Measurements from ENCODE around the gene MORC1. TPM values are rescaled to one million over a fixed set of nuclear protein-coding genes. Genes with fewer than 3 reads are reported as not detected.

The MORC1 gene
- total RNA-seq, 2 experiments from 2014 or later: not detected

GRCh38 chr3:108985844-108986243 is 132.1 kb downstream of the MORC1 start:
- DNase-seq (no peak), ATAC-seq (ENCODE audit: poor library complexity) (no peak)
- intact Hi-C loops (cut with DNase I, micrococcal nuclease): no loop called here
- Histone ChIP-seq H3K4me3 (ENCODE audit: low read length) (no peak overlapping the region), H3K27me3 (ENCODE audit: control insufficient read depth in 1 of 2, insufficient read depth in 2 of 2, low read length in 2 of 2) (peaks cover 0 to 6% of the 10 kb centered on the region in 2 experiments), H3K9me3 (ENCODE audit: control insufficient read depth in 1 of 2, insufficient read depth in 1 of 2, low read length in 2 of 2) (no peaks in the 10 kb centered on the region), H3K27ac (ENCODE audit: low read depth in 1 of 2, low read length in 2 of 2) (no peak overlapping the region), H3K36me3 (ENCODE audit: insufficient read depth, low read length) (no peaks in the 10 kb centered on the region), H3K4me1 (ENCODE audit: insufficient read depth, low read length) (no peaks in the 10 kb centered on the region)
- H3K27ac Mint-ChIP-seq: no peak overlapping the region
- no peaks in the 10 kb centered on the region for H3K36me3 Mint-ChIP-seq (ENCODE audit: low read depth)
- no peak for TF ChIP-seq CTCF (IDR thresholded peaks at IDR 0.05)
- peaks cover 2% of the 10 kb centered on the region for H3K9me3 Mint-ChIP-seq
- H3K4me3 Mint-ChIP-seq: no peak overlapping the region
- ChIA-PET POLR2A (no interaction called here), CTCF (no interaction called here)
- H3K27me3 Mint-ChIP-seq: peaks cover 15% of the 10 kb centered on the region
- H3K4me1 Mint-ChIP-seq (ENCODE audit: low read depth): no peaks in the 10 kb centered on the region

GRCh38 chr3:108983051-108983450 is 134.9 kb downstream of the MORC1 start:
- no peaks in the 10 kb centered on the region for H3K4me1 Mint-ChIP-seq (ENCODE audit: low read depth)

GRCh38 chr3:108976058-108976457 is 141.9 kb downstream of the MORC1 start:
- H3K36me3 Mint-ChIP-seq (ENCODE audit: low read depth): no peaks in the 10 kb centered on the region
- no peak overlapping the region for H3K27ac Mint-ChIP-seq
- Histone ChIP-seq H3K4me1 (ENCODE audit: insufficient read depth, low read length) (no peaks in the 10 kb centered on the region), H3K9me3 (ENCODE audit: control insufficient read depth in 1 of 2, insufficient read depth in 1 of 2, low read length in 2 of 2) (no peaks in the 10 kb centered on the region), H3K4me3 (ENCODE audit: low read length) (no peak overlapping the region), H3K27me3 (ENCODE audit: control insufficient read depth in 1 of 2, insufficient read depth in 2 of 2, low read length in 2 of 2) (no peaks in the 10 kb centered on the region), H3K27ac (ENCODE audit: low read depth in 1 of 2, low read length in 2 of 2) (no peak overlapping the region), H3K36me3 (ENCODE audit: insufficient read depth, low read length) (no peaks in the 10 kb centered on the region)
- no peak overlapping the region for H3K4me3 Mint-ChIP-seq
- no peaks in the 10 kb centered on the region for H3K27me3 Mint-ChIP-seq
- DNase-seq (no peak), ATAC-seq (ENCODE audit: poor library complexity) (no peak)
- no peak for TF ChIP-seq CTCF (IDR thresholded peaks at IDR 0.05)
- H3K9me3 Mint-ChIP-seq: no peaks in the 10 kb centered on the region
- CTCF ChIA-PET: no interaction called here
- POLR2A ChIA-PET: no interaction called here
- no peaks in the 10 kb centered on the region for H3K4me1 Mint-ChIP-seq (ENCODE audit: low read depth)
- intact Hi-C loops (cut with DNase I, micrococcal nuclease): no loop called here

More at GRCh38 chr3:108983051-108983450, 134.9 kb downstream of the MORC1 start:
- Mint-ChIP-seq H3K9me3 (no peaks in the 10 kb centered on the region), H3K27me3 (peaks cover 11% of the 10 kb centered on the region), H3K27ac (no peak overlapping the region), H3K4me3 (no peak overlapping the region), H3K36me3 (ENCODE audit: low read depth) (no peaks in the 10 kb centered on the region)
- TF ChIP-seq CTCF (IDR thresholded peaks at IDR 0.05): no peak
- ChIA-PET POLR2A (no interaction called here), CTCF (no interaction called here)
- H3K27me3 ChIP-seq (ENCODE audit: control insufficient read depth in 1 of 2, insufficient read depth in 2 of 2, low read length in 2 of 2): peaks cover 0 to 6% of the 10 kb centered on the region in 2 experiments
- H3K27ac ChIP-seq (ENCODE audit: low read depth in 1 of 2, low read length in 2 of 2): no peak overlapping the region
- no peaks in the 10 kb centered on the region for H3K4me1 ChIP-seq (ENCODE audit: insufficient read depth, low read length)
- no peak overlapping the region for H3K4me3 ChIP-seq (ENCODE audit: low read length)
- ATAC-seq (ENCODE audit: poor library complexity): no peak
- DNase-seq: no peak
- H3K9me3 ChIP-seq (ENCODE audit: control insufficient read depth in 1 of 2, insufficient read depth in 1 of 2, low read length in 2 of 2): no peaks in the 10 kb centered on the region
- intact Hi-C loops (cut with DNase I, micrococcal nuclease): no loop called here
- no peaks in the 10 kb centered on the region for H3K36me3 ChIP-seq (ENCODE audit: insufficient read depth, low read length)
